PFSK-1 (cell line): Measurements from ENCODE around the gene CHCT1.

Experiments used
- POLR2AphosphoS5 ChIP-seq: IDR thresholded peaks from 2 replicates; pipeline ENCODE4 v1.6.1; 2012; ENCODE audit warnings: low read depth, mild to moderate bottlenecking, control low read depth, low read length, moderate library complexity
- SIN3A ChIP-seq: IDR thresholded peaks from 2 replicates; pipeline ENCODE4 v1.6.1; 2012; ENCODE audit warnings: mild to moderate bottlenecking, low read length, moderate library complexity, borderline replicate concordance; ENCODE audit not compliant: insufficient read depth

DNA sequence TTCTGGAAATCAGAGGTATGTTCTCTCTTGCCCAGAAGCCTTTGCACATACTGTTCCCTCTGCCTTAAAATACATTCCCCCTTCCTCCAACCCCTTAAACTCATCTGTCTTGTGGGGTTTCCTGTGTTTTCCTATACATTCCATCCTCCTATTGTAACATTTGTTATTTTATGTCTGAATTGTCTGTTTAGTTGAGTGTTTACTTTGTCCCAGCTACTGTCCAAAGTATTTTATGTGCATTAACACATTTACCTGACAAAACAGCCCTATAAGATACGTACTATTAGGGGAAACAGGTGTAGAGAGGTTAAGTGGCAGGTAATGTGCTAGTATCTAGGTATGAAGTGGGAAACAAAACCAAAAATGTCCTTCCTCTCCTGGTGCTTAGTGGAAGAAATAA lies 42.1 kb downstream of the CHCT1 start:
- TF ChIP-seq POLR2AphosphoS5, result no peak
- no peak for TF ChIP-seq SIN3A
